H1 (cell line): ENCODE data around the gene COX6A1. TPM values are rescaled to one million over a fixed set of nuclear protein-coding genes. Genes with fewer than 3 reads are reported as not detected.

Experiments used
- CTCF ChIA-PET: fragments of 300-600 bp; sonication (Branson Sonifier 250); formaldehyde crosslinking; loops from one replicate; lab custom pipeline; 2021; ENCODE audit not compliant: partially characterized antibody; lab: Charles Lee
- POLR2A ChIA-PET: fragments of 300-600 bp; sonication (Branson Sonifier 250); formaldehyde crosslinking; loops from one replicate; lab custom pipeline; 2021; ENCODE audit warnings: inconsistent platforms; ENCODE audit not compliant: partially characterized antibody; lab: Charles Lee
- DNase-seq, 2 experiments: peaks; one replicate each; pipeline versions ENCODE4 v3.0.0 to v3.0.0-alpha.2; 2010 to 2022; ENCODE audit warnings: low spot score in 2 of 2, low read depth in 1 of 2, mixed read lengths in 1 of 2
- FAIRE-seq: peaks from 2 replicates; lab custom pipeline; 2011; peaks lifted over from hg19 to GRCh38; lab: Jason Lieb, UNC
- H2AFZ ChIP-seq: 2 replicates; pipeline ENCODE4 v1.8.1; 2012; ENCODE audit warnings: low read length, inconsistent platforms
- H2AK5ac ChIP-seq: 2 replicates; pipeline ENCODE4 v1.6.1; 2013; ENCODE audit warnings: low read depth, low read length
- H2BK120ac ChIP-seq: replicated peaks from 2 replicates; pipeline ENCODE3; 2013; ENCODE audit warnings: low read depth, low read length, inconsistent platforms
- H2BK12ac ChIP-seq: 2 replicates; pipeline ENCODE4 v1.6.1; 2013; ENCODE audit warnings: low read depth, low read length
- H2BK15ac ChIP-seq: 2 replicates; pipeline ENCODE4 v1.6.1; 2013; ENCODE audit warnings: low read length
- H2BK20ac ChIP-seq: 2 replicates; pipeline ENCODE4 v1.6.1; 2013; ENCODE audit warnings: low read length
- H2BK5ac ChIP-seq: 2 replicates; pipeline ENCODE4 v1.6.1; 2013; ENCODE audit warnings: low read depth, low read length
- H3K14ac ChIP-seq: 2 replicates; pipeline ENCODE4 v1.6.1; 2013; ENCODE audit warnings: inconsistent platforms; ENCODE audit not compliant: insufficient read length
- H3K18ac ChIP-seq: 2 replicates; pipeline ENCODE4 v1.6.1; 2013; ENCODE audit warnings: low read length; ENCODE audit errors: extremely low read depth
- H3K23ac ChIP-seq: 2 replicates; pipeline ENCODE4 v1.6.1; 2013; ENCODE audit warnings: inconsistent platforms; ENCODE audit not compliant: insufficient read length
- H3K23me2 ChIP-seq: 2 replicates; pipeline ENCODE4 v1.6.1; 2013; ENCODE audit warnings: low read depth, low read length
- H3K27ac ChIP-seq: 2 replicates; pipeline ENCODE4 v1.6.1; 2011; ENCODE audit warnings: low read depth, low read length, inconsistent platforms
- H3K27me3 ChIP-seq, 4 experiments: replicated peaks in 1 of 4; 1 replicate in 1 of 4; 2 replicates in 3 of 4; pipeline versions ENCODE4 v1.6.1 to v1.8.1; 2011 to 2013; ENCODE audit warnings: low read length in 3 of 4, mild to moderate bottlenecking in 3 of 4, inconsistent platforms in 2 of 4, mixed read lengths in 2 of 4, moderate library complexity in 1 of 4; ENCODE audit not compliant: control insufficient read depth in 3 of 4, insufficient read depth in 3 of 4; ENCODE audit errors: extremely low read depth in 1 of 4
- H3K36me3 ChIP-seq, 4 experiments: 2 replicates each; pipeline versions ENCODE4 v1.6.1 to v1.8.1; 2011 to 2013; ENCODE audit warnings: mild to moderate bottlenecking in 4 of 4, low read length in 3 of 4, moderate library complexity in 2 of 4, control low read depth in 1 of 4, inconsistent platforms in 1 of 4; ENCODE audit not compliant: insufficient read depth in 4 of 4, control insufficient read depth in 2 of 4
- H3K4ac ChIP-seq: replicated peaks from 2 replicates; pipeline ENCODE3; 2013; ENCODE audit warnings: low read length, low read depth, mixed read lengths, inconsistent platforms; ENCODE audit not compliant: insufficient read length
- H3K4me1 ChIP-seq, 4 experiments: replicated peaks in 1 of 4; 1 replicate in 1 of 4; 2 replicates in 3 of 4; pipeline versions ENCODE4 v1.6.1 to v1.8.1; 2011 to 2013; ENCODE audit warnings: low read length in 3 of 4, inconsistent platforms in 2 of 4, mixed read lengths in 1 of 4; ENCODE audit not compliant: insufficient read depth in 4 of 4, control insufficient read depth in 3 of 4
- H3K4me2 ChIP-seq, 2 experiments: 2 replicates each; pipeline versions ENCODE4 v1.6.1 to v1.8.1; 2011 to 2013; ENCODE audit warnings: low read depth in 2 of 2, low read length in 2 of 2, control low read depth in 1 of 2, inconsistent platforms in 1 of 2, mild to moderate bottlenecking in 1 of 2; ENCODE audit not compliant: insufficient read depth in 1 of 2
- H3K4me3 ChIP-seq, 4 experiments: fragments of 200-600, 300-600 bp in 1 of 4; sonication (generic), shearing (Covaris generic), sonication (Bioruptor Twin) in 1 of 4; 2 replicates each; pipeline versions ENCODE4 v1.5.1 to v1.8.1; 2011 to 2016; ENCODE audit warnings: low read length in 4 of 4, low read depth in 3 of 4, control low read depth in 2 of 4, inconsistent platforms in 2 of 4, mild to moderate bottlenecking in 2 of 4, mixed read lengths in 1 of 4, moderate library complexity in 1 of 4; ENCODE audit not compliant: insufficient read depth in 2 of 4; ENCODE audit errors: extremely low read depth in 1 of 4
- H3K56ac ChIP-seq: replicated peaks from 2 replicates; pipeline ENCODE3; 2013; ENCODE audit warnings: low read depth, mild to moderate bottlenecking, mixed read lengths, low read length, inconsistent platforms; ENCODE audit not compliant: insufficient read length
- H3K79me1 ChIP-seq: 2 replicates; pipeline ENCODE4 v1.6.1; 2013; ENCODE audit warnings: low read depth, low read length, control low read depth
- H3K79me2 ChIP-seq, 2 experiments: 2 replicates each; pipeline versions ENCODE4 v1.6.1 to v1.8.1; 2012 to 2013; ENCODE audit warnings: low read length in 2 of 2, mild to moderate bottlenecking in 2 of 2, inconsistent platforms in 1 of 2; ENCODE audit not compliant: insufficient read depth in 2 of 2, control insufficient read depth in 1 of 2
- H3K9ac ChIP-seq, 4 experiments: replicated peaks in 1 of 4; 1 replicate in 1 of 4; 2 replicates in 3 of 4; pipeline versions ENCODE4 v1.6.1 to v1.8.1; 2011 to 2013; ENCODE audit warnings: low read depth in 3 of 4, low read length in 3 of 4, control low read depth in 2 of 4, mild to moderate bottlenecking in 2 of 4, moderate library complexity in 2 of 4, inconsistent platforms in 1 of 4; ENCODE audit errors: extremely low read depth in 1 of 4
- H3K9me3 ChIP-seq, 2 experiments: 2 replicates each; pipeline versions ENCODE4 v1.6.1 to v1.8.1; 2012 to 2013; ENCODE audit warnings: mild to moderate bottlenecking in 2 of 2, moderate library complexity in 2 of 2, control low read depth in 1 of 2, inconsistent platforms in 1 of 2, low read depth in 1 of 2, low read length in 1 of 2, mixed read lengths in 1 of 2; ENCODE audit not compliant: insufficient read depth in 2 of 2
- H4K20me1 ChIP-seq, 2 experiments: replicated peaks in 1 of 2; 2 replicates each; pipeline versions ENCODE3 to v1.8.1; 2011 to 2013; ENCODE audit warnings: inconsistent platforms in 2 of 2, low read length in 2 of 2, mild to moderate bottlenecking in 1 of 2; ENCODE audit not compliant: insufficient read depth in 2 of 2, control insufficient read depth in 1 of 2
- H4K5ac ChIP-seq: 2 replicates; pipeline ENCODE4 v1.6.1; 2013; ENCODE audit warnings: low read length, low read depth, mixed read lengths, inconsistent platforms; ENCODE audit not compliant: insufficient read length
- H4K8ac ChIP-seq: 2 replicates; pipeline ENCODE4 v1.8.0; 2013; ENCODE audit warnings: mild to moderate bottlenecking, moderate library complexity, low read length, inconsistent platforms; ENCODE audit not compliant: insufficient read depth; ENCODE audit errors: extremely low read depth
- H4K91ac ChIP-seq: replicated peaks from 2 replicates; pipeline ENCODE3; 2013; ENCODE audit warnings: low read length, mixed read lengths, inconsistent platforms; ENCODE audit not compliant: insufficient read length
- CBX8 ChIP-seq: fragments of 300-800, 300-1000 bp; sonication (generic); IDR thresholded peaks from 2 replicates; pipeline ENCODE4 v1.7.1; 2016; ENCODE audit warnings: low read depth, low read length, borderline replicate concordance
- KDM4A ChIP-seq: IDR thresholded peaks from one replicate; pipeline ENCODE4 v1.7.1; 2012; ENCODE audit warnings: low read depth, mild to moderate bottlenecking, moderate library complexity, low read length, inconsistent platforms; ENCODE audit not compliant: severe bottlenecking
- MAFK ChIP-seq: IDR thresholded peaks from 2 replicates; pipeline ENCODE4 v1.6.1; 2012; ENCODE audit warnings: low read depth, mild to moderate bottlenecking, improper control_type of control experiment, low read length
- NRF1 ChIP-seq: IDR thresholded peaks from 2 replicates; pipeline ENCODE4 v1.6.1; 2011; ENCODE audit warnings: mild to moderate bottlenecking, low read depth, low read length, improper control_type of control experiment
- POLR2A ChIP-seq, 2 experiments: IDR thresholded peaks; 1 replicate in 1 of 2; 2 replicates in 1 of 2; pipeline ENCODE4 v1.6.1; 2011; ENCODE audit warnings: low read depth in 2 of 2, low read length in 2 of 2, mild to moderate bottlenecking in 2 of 2; ENCODE audit errors: control extremely low read depth in 1 of 2
- WGBS, 2 experiments: shearing (Covaris generic) in 1 of 2; methylation state at CpG; one replicate each; pipeline versions ENCODE4 v1.1.6 to v1.1.7; 2013 to 2015; ENCODE audit warnings: low lambda C conversion rate in 2 of 2, mixed read lengths in 2 of 2, inconsistent platforms in 1 of 2, low coverage in 1 of 2, missing lambda C conversion rate in 1 of 2; ENCODE audit not compliant: insufficient replicate concordance in 2 of 2, insufficient coverage in 1 of 2, insufficient read length in 1 of 2; ENCODE audit errors: extremely low coverage in 1 of 2, missing lambda C conversion rate in 1 of 2; 5-methylcytosine and 5-hydroxymethylcytosine counted together
- polyA plus RNA-seq, 7 experiments: library from polyadenylated mRNA; depleted of rRNA in 3 of 7; stranded (reverse) in 5 of 7; unstranded in 2 of 7; fragments of >200 nt in 5 of 7; fragments of 200-250 nt in 2 of 7; gene quantifications; 1 replicate in 5 of 7; 2 replicates in 1 of 7; 4 replicates in 1 of 7; pipeline versions ENCODE4 v1.2.1 to v1.2.3, GENCODE V29; 2011 to 2013; ENCODE audit warnings: missing spikeins in 2 of 7, mixed read lengths in 2 of 7
- total RNA-seq: library from RNA; stranded (reverse); fragmentation: NEBNext Ultra II Directional; extraction: Animal tissue kit (Norgen Biotek cat#: 25700); gene quantifications from 2 replicates; pipeline ENCODE4 v1.2.1, GENCODE V29; 2021
- TF ChIP-seq, protein P1 (sequence below): IDR thresholded peaks from 2 replicates; pipeline ENCODE4 v1.6.1; 2011; ENCODE audit warnings: low read depth, mild to moderate bottlenecking, low read length; ENCODE audit not compliant: insufficient read depth

The COX6A1 gene
- total and polyA plus RNA-seq, 2 of the 8 experiments (the other 6 are each of a cell fraction or from before 2014, with no cell fraction given), result 437 to 2,792 TPM

DNA sequence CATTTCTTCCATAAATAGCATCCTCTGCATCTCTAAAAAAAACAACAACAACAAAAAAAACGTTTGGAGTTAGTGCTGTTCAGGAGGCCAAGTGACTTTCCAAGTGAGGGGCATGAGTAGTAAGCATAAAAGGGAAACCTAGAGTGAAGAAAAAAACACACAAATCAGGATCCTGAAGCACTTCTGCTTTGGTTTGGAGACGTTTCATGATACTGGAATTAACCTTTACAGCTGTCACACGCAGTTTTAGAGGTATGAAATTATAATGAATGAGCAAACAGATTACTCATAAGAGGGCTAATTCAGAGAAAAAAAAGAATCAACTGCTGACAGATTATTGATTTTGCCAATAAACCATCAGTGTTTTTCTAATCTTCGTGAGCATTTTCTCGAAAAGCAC is 27.8 kb downstream of the COX6A1 start:
- 72% methylated on average over 5 of the region's 5 CpGs; no CpG with 5 or more reads in 1 of the 2 experiments for WGBS, 2 experiments
- Histone ChIP-seq H3K23me2 (peaks cover 5% of the 10 kb centered on the region), H3K4me1 (peaks cover 0 to 5% (median 0%) of the 10 kb centered on the region in 4 experiments; a peak in 2 of 7 replicates), H2BK5ac (no peak overlapping the region), H2AK5ac (no peak overlapping the region), H3K27me3 (no peaks in the 10 kb centered on the region), H3K79me2 (peaks cover 0 to 49% of the 10 kb centered on the region in 2 experiments; a peak in 3 of 4 replicates), H3K36me3 (peaks cover 36 to 55% (median 47%) of the 10 kb centered on the region in 4 experiments), H3K79me1 (peaks cover 3% of the 10 kb centered on the region), H2BK15ac (no peak overlapping the region), H4K91ac (no peak overlapping the region), H3K56ac (no peak overlapping the region), H3K23ac (no peak overlapping the region), H3K4me3 (no peak overlapping the region), H3K9me3 (no peaks in the 10 kb centered on the region), H2BK20ac (no peak overlapping the region), H4K20me1 (peaks cover 12 to 18% of the 10 kb centered on the region in 2 experiments), H3K4ac (no peak overlapping the region), H2AFZ (no peak overlapping the region), H2BK120ac (no peak overlapping the region), H3K4me2 (no peak overlapping the region), H3K27ac (no peak overlapping the region), H3K18ac (no peak overlapping the region), H2BK12ac (no peak overlapping the region), H4K8ac (no peak overlapping the region), H3K14ac (no peak overlapping the region), H4K5ac (no peak overlapping the region), H3K9ac (no peak overlapping the region)
- ChIA-PET CTCF (interaction anchor here (0.8 to 9.3 kb wide), 11 partner anchors 11 to 150 kb away, joined by 3 to 152 read pairs (median 9); partner anchors contain the start of genes COX6A1 and PLA2G1B), POLR2A (interaction anchor here (1.0 to 18.7 kb wide), 6 partner anchors 14 to 139 kb away, joined by 3 to 365 read pairs (median 4); partner anchors contain the start of genes DYNLL1, GATC and TRIAP1)
- FAIRE-seq (no peak), DNase-seq (no peak)
- TF ChIP-seq, protein P1, sequence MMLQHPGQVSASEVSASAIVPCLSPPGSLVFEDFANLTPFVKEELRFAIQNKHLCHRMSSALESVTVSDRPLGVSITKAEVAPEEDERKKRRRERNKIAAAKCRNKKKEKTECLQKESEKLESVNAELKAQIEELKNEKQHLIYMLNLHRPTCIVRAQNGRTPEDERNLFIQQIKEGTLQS, result no peak
- TF ChIP-seq KDM4A (no peak), NRF1 (no peak), MAFK (no peak), POLR2A (IDR thresholded peaks at IDR 0.05; ENCODE audit: control extremely low read depth in 1 of 2, low read depth in 2 of 2, low read length in 2 of 2) (no peak), CBX8 (no peak)
